Muscle of back (tissue), 11 donors: ENCODE measurements around the gene ADAMTS12. TPM values are rescaled to one million over a fixed set of nuclear protein-coding genes. Genes with fewer than 3 reads are reported as not detected.

Source experiments
- DNase-seq, 3 donors: peaks; one replicate each; pipeline versions ENCODE4 v3.0.0 to v3.0.0-alpha.2; 2013
- polyA plus RNA-seq, 10 donors: library from polyadenylated mRNA; unstranded; fragments of 120-200 nt; gene quantifications; one replicate each; pipeline ENCODE4 v1.2.1, GENCODE V29; 2013; ENCODE audit not compliant: insufficient read length in 10 of 10

ADAMTS12 gene
- polyA plus RNA-seq, 10 donors = 18.5 to 30.8 (median 23.9) TPM

GRCh38 chr5:33810491-33811120, 81.2 kb downstream of the ADAMTS12 start:
- DNase-seq = peak in 2 of 3 donors; percentile 48 to 80

GRCh38 chr5:33809936-33810335, 81.9 kb downstream of the ADAMTS12 start:
- DNase-seq = peak in 1 of 3 donors; percentile 51

- no peak for DNase-seq
Observed at GRCh38 chr5:33808699-33809098, 83.1 kb downstream of the ADAMTS12 start.

- DNase-seq = no peak
Observed at GRCh38 chr5:33807771-33808170, 84.0 kb downstream of the ADAMTS12 start.

- peak in 1 of 3 donors; percentile 39 for DNase-seq
Observed at GRCh38 chr5:33806738-33807442, 84.9 kb downstream of the ADAMTS12 start.

- DNase-seq = no peak
Observed at GRCh38 chr5:33801292-33801691, 90.5 kb downstream of the ADAMTS12 start.

GRCh38 chr5:33800241-33800950, 91.4 kb downstream of the ADAMTS12 start:
- DNase-seq = peak in 1 of 3 donors; percentile 58

- DNase-seq = peak in 1 of 3 donors; percentile 42
Observed at GRCh38 chr5:33795496-33795895, 96.3 kb downstream of the ADAMTS12 start.

- DNase-seq = peak; percentile 46 to 78 (median 53)
Observed at GRCh38 chr5:33794550-33795181, 97.1 kb downstream of the ADAMTS12 start.

- peak in 2 of 3 donors; percentile 57 to 75 for DNase-seq
Observed at GRCh38 chr5:33793836-33794549, 97.8 kb downstream of the ADAMTS12 start.

- DNase-seq = peak in 1 of 3 donors; percentile 48
Observed at GRCh38 chr5:33793276-33793675, 98.5 kb downstream of the ADAMTS12 start.

- DNase-seq = no peak
Observed at GRCh38 chr5:33792559-33792958, 99.2 kb downstream of the ADAMTS12 start.

- no peak for DNase-seq
Observed at GRCh38 chr5:33789567-33789957, 102.2 kb downstream of the ADAMTS12 start.

GRCh38 chr5:33788922-33789566, 102.7 kb downstream of the ADAMTS12 start:
- DNase-seq = peak in 1 of 3 donors; percentile 96

- no peak for DNase-seq
Observed at GRCh38 chr5:33785571-33785970, 106.2 kb downstream of the ADAMTS12 start.

GRCh38 chr5:33781286-33781685, 110.5 kb downstream of the ADAMTS12 start:
- peak in 2 of 3 donors; percentile 33 to 38 for DNase-seq

- DNase-seq = no peak
Observed at GRCh38 chr5:33776151-33776660, 115.6 kb downstream of the ADAMTS12 start.

GRCh38 chr5:33774341-33774740, 117.4 kb downstream of the ADAMTS12 start:
- DNase-seq = peak in 1 of 3 donors; percentile 34

- peak in 2 of 3 donors; percentile 43 to 55 for DNase-seq
Observed at GRCh38 chr5:33772380-33772897, 119.4 kb downstream of the ADAMTS12 start.

GRCh38 chr5:33769968-33770367, 121.8 kb downstream of the ADAMTS12 start:
- DNase-seq = peak in 1 of 3 donors; percentile 40
